Fibroblast of lung (primary cell): ENCODE measurements around the gene CTSK.

Source experiments
- CTCF ChIP-seq, 2 donors: IDR thresholded peaks in 1 of 2; conservative IDR thresholded peaks in 1 of 2; 1 replicate in 1 of 2; 2 replicates in 1 of 2; pipeline ENCODE4 v1.5.1; 2011 to 2012; ENCODE audit warnings: low read length in 2 of 2, control low read depth in 1 of 2, inconsistent platforms in 1 of 2, low read depth in 1 of 2, mild to moderate bottlenecking in 1 of 2
- EZH2 ChIP-seq: IDR thresholded peaks from 2 replicates; pipeline ENCODE4 v1.5.1; 2012; ENCODE audit warnings: low read length, control low read depth, mild to moderate bottlenecking; ENCODE audit errors: missing control alignments

- no peak for TF ChIP-seq CTCF (conservative IDR thresholded peaks at IDR 0.05 in 1 of 2, IDR thresholded peaks at IDR 0.05 in 1 of 2; ENCODE audit: low read depth in 1 of 2, low read length in 2 of 2)
- no peak for TF ChIP-seq EZH2
Observed at GRCh38 chr1:150808846-150809245, 786 bp upstream of the CTSK start.
